ENCODE measurements around the gene VAMP3. TPM values are rescaled to one million over a fixed set of nuclear protein-coding genes. Genes with fewer than 3 reads are reported as not detected.

Gene VAMP3, protein sequence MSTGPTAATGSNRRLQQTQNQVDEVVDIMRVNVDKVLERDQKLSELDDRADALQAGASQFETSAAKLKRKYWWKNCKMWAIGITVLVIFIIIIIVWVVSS
- 47.0 TPM for total RNA-seq

- Histone ChIP-seq H3K4me3 (ENCODE audit: low read length in 3 of 3) (peak within 1 kb of the TSS; percentile 84 to 98 (median 94)), H3K9ac (ENCODE audit: low read depth in 1 of 3, low read length in 3 of 3) (peak within 1 kb of the TSS; percentile 87 to 90 (median 89)), H3K4me1 (ENCODE audit: control insufficient read depth in 3 of 3, insufficient read depth in 3 of 3, low read length in 3 of 3) (peaks cover 7 to 23% (median 9%) of the 10 kb centered on the region in 3 donors), H3K9me3 (ENCODE audit: control insufficient read depth in 3 of 3, low read length in 3 of 3) (no peaks in the 10 kb centered on the region), H3K36me3 (ENCODE audit: control insufficient read depth in 3 of 3, insufficient read depth in 3 of 3, low read length in 3 of 3) (peaks cover 0 to 11% (median 4%) of the 10 kb centered on the region in 3 donors), H3K27ac (ENCODE audit: low read depth, low read length) (peak within 1 kb of the TSS; percentile 95), H3K27me3 (ENCODE audit: control insufficient read depth in 3 of 3, insufficient read depth in 3 of 3, low read length in 3 of 3) (no peaks in the 10 kb centered on the region)
Measured at GRCh38 chr1:7770997-7771822, at the start of gene VAMP3. TSS of gene VAMP3 (plus strand) at chr1:7771296. CDS start at chr1:7771384, 88 bp downstream.

DNA sequence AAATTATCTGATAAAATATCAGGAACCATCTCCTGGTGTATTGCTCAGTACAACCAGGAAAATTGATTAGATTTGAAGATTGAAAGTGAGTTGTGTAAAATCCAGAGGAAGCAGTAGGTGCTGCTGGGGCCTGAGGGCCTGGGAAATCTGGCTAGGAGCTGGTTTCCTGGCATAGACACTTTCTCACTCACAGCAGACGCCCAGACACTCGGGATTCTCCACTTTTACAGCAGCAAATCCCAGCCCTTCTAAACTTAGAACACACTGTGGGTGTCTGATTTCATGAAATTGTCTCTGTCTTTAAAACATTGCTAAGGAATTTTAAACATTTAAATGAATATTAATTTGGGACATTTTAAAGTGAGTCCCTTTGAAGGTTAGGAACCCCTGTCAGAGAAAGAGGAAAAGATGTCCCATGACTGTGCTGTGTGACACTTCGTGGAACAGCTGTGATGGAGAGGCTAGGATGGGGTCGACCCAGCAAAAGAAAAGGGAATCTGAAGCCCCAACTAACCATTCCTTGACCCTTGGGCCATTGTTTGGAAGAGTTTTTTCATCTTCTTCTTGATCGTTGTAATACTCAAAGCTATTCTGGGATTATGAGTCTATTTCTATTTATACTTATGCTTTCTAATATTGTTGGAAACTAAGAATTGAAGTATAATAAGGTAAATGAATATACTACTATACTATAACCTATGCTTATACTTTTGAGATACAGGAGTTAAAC lies 49.0 kb upstream of the VAMP3 start:
- H3K27ac ChIP-seq (ENCODE audit: low read depth, low read length): peak overlapping the region; percentile 92
- H3K4me3 ChIP-seq (ENCODE audit: low read length in 3 of 3): no peak overlapping the region
- H3K36me3 ChIP-seq (ENCODE audit: control insufficient read depth in 3 of 3, insufficient read depth in 3 of 3, low read length in 3 of 3): no peaks in the 10 kb centered on the region
- peaks cover 24 to 45% (median 34%) of the 10 kb centered on the region in 3 donors for H3K4me1 ChIP-seq (ENCODE audit: control insufficient read depth in 3 of 3, insufficient read depth in 3 of 3, low read length in 3 of 3)
- peak overlapping the region in 1 of 3 donors; percentile 19 for H3K9ac ChIP-seq (ENCODE audit: low read depth in 1 of 3, low read length in 3 of 3)
- H3K9me3 ChIP-seq (ENCODE audit: control insufficient read depth in 3 of 3, low read length in 3 of 3): no peaks in the 10 kb centered on the region
- H3K27me3 ChIP-seq (ENCODE audit: control insufficient read depth in 3 of 3, insufficient read depth in 3 of 3, low read length in 3 of 3): no peaks in the 10 kb centered on the region

- Histone ChIP-seq H3K4me3 (ENCODE audit: low read length in 3 of 3) (no peak overlapping the region), H3K9ac (ENCODE audit: low read depth in 1 of 3, low read length in 3 of 3) (no peak overlapping the region), H3K27me3 (ENCODE audit: control insufficient read depth in 3 of 3, insufficient read depth in 3 of 3, low read length in 3 of 3) (no peaks in the 10 kb centered on the region), H3K36me3 (ENCODE audit: control insufficient read depth in 3 of 3, insufficient read depth in 3 of 3, low read length in 3 of 3) (no peaks in the 10 kb centered on the region), H3K9me3 (ENCODE audit: control insufficient read depth in 3 of 3, low read length in 3 of 3) (no peaks in the 10 kb centered on the region), H3K4me1 (ENCODE audit: control insufficient read depth in 3 of 3, insufficient read depth in 3 of 3, low read length in 3 of 3) (peaks cover 24 to 45% (median 34%) of the 10 kb centered on the region in 3 donors), H3K27ac (ENCODE audit: low read depth, low read length) (peak overlapping the region; percentile 92)
Measured at GRCh38 chr1:7722670-7723012, 48.5 kb upstream of the VAMP3 start.

DNA sequence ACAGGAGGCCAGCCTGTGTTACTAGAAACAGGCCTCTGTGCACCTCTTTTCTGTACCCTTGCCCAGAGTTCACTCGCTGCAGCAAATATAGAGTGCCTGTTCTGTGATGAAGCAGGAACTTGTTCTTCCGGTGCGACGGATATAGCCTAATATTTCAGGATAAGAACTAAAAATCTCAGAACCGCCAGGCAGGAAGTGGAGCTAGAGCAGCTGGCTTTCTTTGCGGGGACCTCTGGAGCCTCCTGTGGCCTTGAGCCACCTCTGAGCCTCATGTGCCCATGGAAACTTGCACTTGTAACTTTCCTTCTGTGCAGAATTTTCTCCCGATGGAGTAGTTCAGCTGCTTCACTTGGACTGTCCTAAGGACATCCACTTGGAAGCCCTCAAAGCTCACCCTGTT lies 44.5 kb upstream of the VAMP3 start:
- no peaks in the 10 kb centered on the region for H3K9me3 ChIP-seq (ENCODE audit: control insufficient read depth in 3 of 3, low read length in 3 of 3)
- H3K36me3 ChIP-seq (ENCODE audit: control insufficient read depth in 3 of 3, insufficient read depth in 3 of 3, low read length in 3 of 3): no peaks in the 10 kb centered on the region
- H3K27ac ChIP-seq (ENCODE audit: low read depth, low read length): no peak overlapping the region
- no peaks in the 10 kb centered on the region for H3K27me3 ChIP-seq (ENCODE audit: control insufficient read depth in 3 of 3, insufficient read depth in 3 of 3, low read length in 3 of 3)
- H3K4me1 ChIP-seq (ENCODE audit: control insufficient read depth in 3 of 3, insufficient read depth in 3 of 3, low read length in 3 of 3): peaks cover 11 to 19% (median 14%) of the 10 kb centered on the region in 3 donors
- no peak overlapping the region for H3K4me3 ChIP-seq (ENCODE audit: low read length in 3 of 3)
- H3K9ac ChIP-seq (ENCODE audit: low read depth in 1 of 3, low read length in 3 of 3): peak overlapping the region in 1 of 3 donors; percentile 34

GRCh38 chr1:7727809-7728471 lies 43.2 kb upstream of the VAMP3 start:
- Histone ChIP-seq H3K36me3 (ENCODE audit: control insufficient read depth in 3 of 3, insufficient read depth in 3 of 3, low read length in 3 of 3) (no peaks in the 10 kb centered on the region), H3K27me3 (ENCODE audit: control insufficient read depth in 3 of 3, insufficient read depth in 3 of 3, low read length in 3 of 3) (no peaks in the 10 kb centered on the region), H3K4me1 (ENCODE audit: control insufficient read depth in 3 of 3, insufficient read depth in 3 of 3, low read length in 3 of 3) (peaks cover 1 to 9% (median 3%) of the 10 kb centered on the region in 3 donors), H3K9ac (ENCODE audit: low read depth in 1 of 3, low read length in 3 of 3) (no peak overlapping the region), H3K9me3 (ENCODE audit: control insufficient read depth in 3 of 3, low read length in 3 of 3) (no peaks in the 10 kb centered on the region), H3K4me3 (ENCODE audit: low read length in 3 of 3) (no peak overlapping the region), H3K27ac (ENCODE audit: low read depth, low read length) (no peak overlapping the region)

- Histone ChIP-seq H3K36me3 (ENCODE audit: control insufficient read depth in 3 of 3, insufficient read depth in 3 of 3, low read length in 3 of 3) (no peaks in the 10 kb centered on the region), H3K27me3 (ENCODE audit: control insufficient read depth in 3 of 3, insufficient read depth in 3 of 3, low read length in 3 of 3) (no peaks in the 10 kb centered on the region), H3K9ac (ENCODE audit: low read depth in 1 of 3, low read length in 3 of 3) (no peak overlapping the region), H3K27ac (ENCODE audit: low read depth, low read length) (no peak overlapping the region), H3K4me1 (ENCODE audit: control insufficient read depth in 3 of 3, insufficient read depth in 3 of 3, low read length in 3 of 3) (peaks cover 0 to 6% (median 2%) of the 10 kb centered on the region in 3 donors), H3K9me3 (ENCODE audit: control insufficient read depth in 3 of 3, low read length in 3 of 3) (no peaks in the 10 kb centered on the region), H3K4me3 (ENCODE audit: low read length in 3 of 3) (no peak overlapping the region)
Measured at GRCh38 chr1:7729761-7730160, 41.3 kb upstream of the VAMP3 start.

DNA sequence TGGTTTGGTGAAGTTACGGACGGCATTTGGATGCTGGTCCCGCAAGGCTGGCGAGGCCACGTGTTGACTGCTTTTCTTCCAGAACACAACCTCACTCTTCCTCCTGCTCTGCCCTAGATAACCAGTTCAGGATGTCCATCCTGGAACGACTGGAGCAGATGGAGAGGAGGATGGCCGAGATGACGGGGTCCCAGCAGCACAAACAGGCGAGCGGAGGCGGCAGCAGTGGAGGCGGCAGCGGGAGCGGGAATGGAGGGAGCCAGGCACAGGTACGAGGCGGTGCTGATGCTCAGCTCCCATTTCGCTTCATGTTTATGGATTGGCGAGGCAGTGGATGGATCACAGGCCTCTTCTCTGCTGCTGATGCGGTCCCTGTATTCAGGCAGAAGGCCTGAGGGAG lies 38.8 kb upstream of the VAMP3 start:
- no peaks in the 10 kb centered on the region for H3K9me3 ChIP-seq (ENCODE audit: control insufficient read depth in 3 of 3, low read length in 3 of 3)
- H3K36me3 ChIP-seq (ENCODE audit: control insufficient read depth in 3 of 3, insufficient read depth in 3 of 3, low read length in 3 of 3): peaks cover 0 to 4% (median 1%) of the 10 kb centered on the region in 3 donors
- no peak overlapping the region for H3K9ac ChIP-seq (ENCODE audit: low read depth in 1 of 3, low read length in 3 of 3)
- H3K4me3 ChIP-seq (ENCODE audit: low read length in 3 of 3): no peak overlapping the region
- H3K4me1 ChIP-seq (ENCODE audit: control insufficient read depth in 3 of 3, insufficient read depth in 3 of 3, low read length in 3 of 3): peaks cover 0 to 2% (median 0%) of the 10 kb centered on the region in 3 donors
- no peak overlapping the region for H3K27ac ChIP-seq (ENCODE audit: low read depth, low read length)
- H3K27me3 ChIP-seq (ENCODE audit: control insufficient read depth in 3 of 3, insufficient read depth in 3 of 3, low read length in 3 of 3): no peaks in the 10 kb centered on the region

- Histone ChIP-seq H3K9ac (ENCODE audit: low read depth in 1 of 3, low read length in 3 of 3) (no peak overlapping the region), H3K27me3 (ENCODE audit: control insufficient read depth in 3 of 3, insufficient read depth in 3 of 3, low read length in 3 of 3) (no peaks in the 10 kb centered on the region), H3K4me1 (ENCODE audit: control insufficient read depth in 3 of 3, insufficient read depth in 3 of 3, low read length in 3 of 3) (peaks cover 0 to 1% (median 0%) of the 10 kb centered on the region in 3 donors), H3K9me3 (ENCODE audit: control insufficient read depth in 3 of 3, low read length in 3 of 3) (no peaks in the 10 kb centered on the region), H3K4me3 (ENCODE audit: low read length in 3 of 3) (no peak overlapping the region), H3K36me3 (ENCODE audit: control insufficient read depth in 3 of 3, insufficient read depth in 3 of 3, low read length in 3 of 3) (peaks cover 2 to 10% (median 5%) of the 10 kb centered on the region in 3 donors), H3K27ac (ENCODE audit: low read depth, low read length) (no peak overlapping the region)
Measured at GRCh38 chr1:7733276-7733675, 37.8 kb upstream of the VAMP3 start.

DNA sequence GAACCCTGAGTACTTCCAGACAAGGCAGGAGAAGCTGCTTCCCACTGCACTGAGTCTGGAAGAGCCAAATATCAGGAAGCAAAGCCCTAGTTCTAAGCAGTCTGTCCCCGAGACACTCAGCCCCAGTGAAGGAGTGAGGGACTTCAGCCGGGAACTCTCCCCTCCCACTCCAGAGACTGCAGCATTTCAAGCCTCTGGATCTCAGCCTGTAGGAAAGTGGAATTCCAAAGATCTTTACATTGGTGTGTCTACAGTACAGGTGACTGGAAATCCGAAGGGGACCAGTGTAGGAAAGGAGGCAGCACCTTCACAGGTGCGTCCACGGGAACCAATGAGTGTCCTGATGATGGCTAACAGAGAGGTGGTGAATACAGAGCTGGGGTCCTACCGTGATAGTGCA lies 33.1 kb upstream of the VAMP3 start:
- Histone ChIP-seq H3K9me3 (ENCODE audit: control insufficient read depth in 3 of 3, low read length in 3 of 3) (no peaks in the 10 kb centered on the region), H3K27me3 (ENCODE audit: control insufficient read depth in 3 of 3, insufficient read depth in 3 of 3, low read length in 3 of 3) (no peaks in the 10 kb centered on the region), H3K4me3 (ENCODE audit: low read length in 3 of 3) (no peak overlapping the region), H3K4me1 (ENCODE audit: control insufficient read depth in 3 of 3, insufficient read depth in 3 of 3, low read length in 3 of 3) (no peaks in the 10 kb centered on the region), H3K27ac (ENCODE audit: low read depth, low read length) (no peak overlapping the region), H3K36me3 (ENCODE audit: control insufficient read depth in 3 of 3, insufficient read depth in 3 of 3, low read length in 3 of 3) (peaks cover 4 to 16% (median 7%) of the 10 kb centered on the region in 3 donors), H3K9ac (ENCODE audit: low read depth in 1 of 3, low read length in 3 of 3) (no peak overlapping the region)
